Kidney (tissue), 14 donors: ENCODE data around the gene STAB2. TPM values are rescaled to one million over a fixed set of nuclear protein-coding genes. Genes with fewer than 3 reads are reported as not detected.

Experiments
- DNase-seq, 5 donors: peaks; one replicate each; pipeline ENCODE4 v3.0.0-alpha.2; 2013 to 2020
- FAIRE-seq: peaks from 2 replicates; lab custom pipeline; 2012; peaks lifted over from hg19 to GRCh38; lab: Jason Lieb, UNC
- H3K27ac ChIP-seq, 2 donors: one replicate each; pipeline ENCODE4 v1.7.0; 2013; ENCODE audit warnings: low read depth in 2 of 2, low read length in 2 of 2, inconsistent platforms in 1 of 2
- H3K27me3 ChIP-seq: one replicate; pipeline ENCODE4 v1.7.1; 2013; ENCODE audit warnings: low read length, inconsistent platforms; ENCODE audit not compliant: control insufficient read depth, insufficient read depth
- H3K36me3 ChIP-seq, 3 donors: one replicate each; pipeline versions ENCODE4 v1.7.0 to v1.7.1; 2013; ENCODE audit warnings: low read length in 3 of 3, control low read depth in 1 of 3, inconsistent platforms in 1 of 3; ENCODE audit not compliant: insufficient read depth in 3 of 3, control insufficient read depth in 2 of 3
- H3K4me1 ChIP-seq, 3 donors: one replicate each; pipeline versions ENCODE4 v1.7.0 to v1.7.1; 2013; ENCODE audit warnings: low read length in 3 of 3, inconsistent platforms in 1 of 3, low read depth in 1 of 3; ENCODE audit not compliant: control insufficient read depth in 2 of 3, insufficient read depth in 2 of 3
- H3K4me3 ChIP-seq, 3 donors: one replicate each; pipeline versions ENCODE4 v1.7.0 to v1.8.1; 2013; ENCODE audit warnings: low read length in 3 of 3, control low read depth in 1 of 3, inconsistent platforms in 1 of 3
- H3K9ac ChIP-seq, 3 donors: one replicate each; pipeline versions ENCODE4 v1.7.0 to v1.7.1; 2013; ENCODE audit warnings: low read length in 3 of 3, control low read depth in 1 of 3, inconsistent platforms in 1 of 3
- H3K9me3 ChIP-seq, 3 donors: one replicate each; pipeline versions ENCODE4 v1.7.0 to v1.7.1; 2013; ENCODE audit warnings: low read length in 3 of 3, control low read depth in 1 of 3, inconsistent platforms in 1 of 3; ENCODE audit not compliant: control insufficient read depth in 2 of 3, insufficient read depth in 1 of 3
- intact Hi-C: fragments of 100-400 bp; cut with DNase I; formaldehyde crosslinking; loops from one replicate; pipeline ENCODE4 v1.11.1; 2022
- polyA plus RNA-seq: library from polyadenylated mRNA; stranded (reverse); fragments of 350-450 nt; fragmentation: Illumina TruSeq; extraction: RNeasy Lipid Tissue Mini Kit (QIAGEN cat#74804); gene quantifications from one replicate; pipeline ENCODE4 v1.2.3, GENCODE V29; 2014; ENCODE audit warnings: low read depth, low replicate concordance; ENCODE audit not compliant: insufficient read depth
- total RNA-seq: library from RNA; stranded (reverse); fragmentation: NEBNext Ultra II Directional; extraction: Animal tissue kit (Norgen Biotek cat#: 25700); gene quantifications from one replicate; pipeline ENCODE4 v1.2.1, GENCODE V29; 2021
- TF ChIP-seq, protein P1 (sequence below): IDR thresholded peaks from 3 replicates; pipeline ENCODE4 v1.5.1; 2012; ENCODE audit warnings: mild to moderate bottlenecking, moderate library complexity, borderline replicate concordance; ENCODE audit not compliant: insufficient read depth; ENCODE audit errors: extremely low read depth
- donor health status: control.
- donor health status: control.
- donor health status: control.
- donor health status: control.
- donor health status: control.
- donor health status: DM: yes; HTN: yes; CAD: no.
- donor health status: Normal renal cell carcinoma (clear cell type).

The STAB2 gene
- total and polyA plus RNA-seq, 2 donors from 2014 or later = 0.16 TPM; not detected in 1

DNA sequence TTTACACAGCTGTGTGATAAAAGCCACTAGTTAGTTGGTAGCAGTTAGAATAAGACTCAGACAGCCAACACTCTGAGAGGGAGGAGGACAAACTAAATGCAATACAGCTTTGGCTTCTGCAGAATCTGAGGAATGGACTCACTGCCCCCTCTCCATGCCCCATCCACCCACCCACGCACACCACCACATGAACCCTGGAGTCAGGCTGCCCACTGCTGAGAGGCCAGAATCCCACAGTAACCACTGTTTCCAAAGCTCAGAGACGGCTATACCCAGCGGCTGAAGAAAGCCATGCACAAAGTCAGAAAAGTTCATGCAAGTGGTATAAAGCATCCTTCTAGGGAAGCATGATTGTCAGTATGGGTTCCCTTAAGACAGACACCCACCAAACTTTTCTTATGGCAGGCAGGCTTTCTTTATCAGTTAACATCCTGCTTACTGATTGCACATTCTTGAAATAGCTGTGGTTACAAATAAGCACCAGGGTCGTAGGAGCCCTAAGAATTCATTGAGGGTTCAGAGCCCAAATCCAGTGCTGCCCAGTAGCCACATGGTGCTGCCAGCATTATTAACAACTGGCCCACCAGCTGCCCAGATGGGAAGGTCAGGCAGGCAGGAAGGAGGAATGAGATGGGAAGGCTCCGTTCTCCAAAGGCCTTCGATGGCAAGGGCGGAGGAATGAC, 192.5 kb downstream of the STAB2 start:
- DNase-seq (no peak), FAIRE-seq (no peak)
- intact Hi-C loops = no loop called here
- H3K4me3 ChIP-seq = no peak overlapping the region
- no peak overlapping the region for H3K9ac ChIP-seq
- TF ChIP-seq, protein P1, sequence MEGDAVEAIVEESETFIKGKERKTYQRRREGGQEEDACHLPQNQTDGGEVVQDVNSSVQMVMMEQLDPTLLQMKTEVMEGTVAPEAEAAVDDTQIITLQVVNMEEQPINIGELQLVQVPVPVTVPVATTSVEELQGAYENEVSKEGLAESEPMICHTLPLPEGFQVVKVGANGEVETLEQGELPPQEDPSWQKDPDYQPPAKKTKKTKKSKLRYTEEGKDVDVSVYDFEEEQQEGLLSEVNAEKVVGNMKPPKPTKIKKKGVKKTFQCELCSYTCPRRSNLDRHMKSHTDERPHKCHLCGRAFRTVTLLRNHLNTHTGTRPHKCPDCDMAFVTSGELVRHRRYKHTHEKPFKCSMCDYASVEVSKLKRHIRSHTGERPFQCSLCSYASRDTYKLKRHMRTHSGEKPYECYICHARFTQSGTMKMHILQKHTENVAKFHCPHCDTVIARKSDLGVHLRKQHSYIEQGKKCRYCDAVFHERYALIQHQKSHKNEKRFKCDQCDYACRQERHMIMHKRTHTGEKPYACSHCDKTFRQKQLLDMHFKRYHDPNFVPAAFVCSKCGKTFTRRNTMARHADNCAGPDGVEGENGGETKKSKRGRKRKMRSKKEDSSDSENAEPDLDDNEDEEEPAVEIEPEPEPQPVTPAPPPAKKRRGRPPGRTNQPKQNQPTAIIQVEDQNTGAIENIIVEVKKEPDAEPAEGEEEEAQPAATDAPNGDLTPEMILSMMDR = no peak
- H3K9me3 ChIP-seq = no peaks in the 10 kb centered on the region
- no peaks in the 10 kb centered on the region for H3K36me3 ChIP-seq
- H3K27me3 ChIP-seq = no peaks in the 10 kb centered on the region
- no peak overlapping the region for H3K27ac ChIP-seq
- peaks cover 0 to 9% (median under 1%) of the 10 kb centered on the region in 3 donors for H3K4me1 ChIP-seq

DNA sequence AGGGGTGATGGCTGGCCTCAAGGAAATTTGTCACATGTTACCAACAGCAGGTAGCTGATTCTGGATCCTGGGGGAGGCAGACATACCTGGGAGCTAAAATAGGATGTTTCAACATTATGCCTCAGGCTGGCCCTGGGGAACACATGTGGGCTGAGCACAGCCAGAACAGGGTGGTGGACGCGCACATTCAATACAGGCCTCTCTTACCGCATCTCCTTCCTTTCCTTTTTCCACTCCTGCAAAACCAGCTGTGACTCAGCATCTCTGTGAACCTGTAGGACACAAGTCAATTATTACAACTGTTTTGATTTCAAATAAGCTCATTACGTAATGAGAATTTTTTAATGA, 193.0 kb downstream of the STAB2 start:
- no peaks in the 10 kb centered on the region for H3K36me3 ChIP-seq
- no peak for FAIRE-seq

DNA sequence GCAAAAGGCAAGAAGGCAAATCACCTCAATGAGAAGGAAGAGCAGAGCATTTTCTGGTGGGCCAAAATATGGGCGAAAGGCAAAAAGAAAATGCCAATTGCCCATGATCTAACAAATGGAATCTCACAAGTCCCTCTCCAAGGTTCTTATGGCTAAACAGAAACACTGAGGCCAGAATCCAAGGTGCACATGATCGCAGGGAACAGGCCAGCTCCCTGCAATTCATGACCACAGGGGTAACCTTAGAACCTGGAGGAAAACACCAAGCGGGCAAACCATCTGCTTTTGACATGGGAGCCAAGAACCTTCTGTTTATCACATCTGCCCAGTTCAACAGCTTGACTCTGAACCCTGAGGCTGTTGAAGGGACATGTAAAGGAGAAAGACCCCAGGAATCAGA, 193.9 kb downstream of the STAB2 start:
- Histone ChIP-seq H3K9ac (no peak overlapping the region), H3K9me3 (no peaks in the 10 kb centered on the region), H3K4me1 (peaks cover 4 to 14% (median 8%) of the 10 kb centered on the region in 3 donors), H3K27me3 (no peaks in the 10 kb centered on the region), H3K4me3 (no peak overlapping the region), H3K27ac (no peak overlapping the region), H3K36me3 (no peaks in the 10 kb centered on the region)
- DNase-seq = no peak
- no peak for FAIRE-seq
- TF ChIP-seq, protein P1 = no peak
- intact Hi-C loops = no loop called here

More for the DNA sequence above, 193.0 kb downstream of the STAB2 start:
- Histone ChIP-seq H3K27me3 (no peaks in the 10 kb centered on the region), H3K4me3 (no peak overlapping the region), H3K9ac (no peak overlapping the region), H3K9me3 (no peaks in the 10 kb centered on the region), H3K4me1 (peaks cover under 1 to 14% (median 5%) of the 10 kb centered on the region in 3 donors), H3K27ac (no peak overlapping the region)
- intact Hi-C loops = no loop called here
- DNase-seq = no peak
- TF ChIP-seq, protein P1 = no peak
